IMR-90 (cell line): Measurements from ENCODE around the gene FBXL16. TPM values are rescaled to one million over a fixed set of nuclear protein-coding genes. Genes with fewer than 3 reads are reported as not detected.

ENCODE experiments used
- ATAC-seq: fragments of 200-7000 bp; cut with Tn5 transposase; 2 replicates; pipeline ENCODE4 v1.9.1; 2020; ENCODE audit warnings: low read depth, mild to moderate bottlenecking, moderate library complexity
- BruUV-seq: library from RNA; stranded (reverse); fragments of 400-500 nt; replicated peaks from 2 replicates; lab custom pipeline; 2021; lab: Mats Ljungman, UMichigan
- CTCF ChIA-PET: fragments of 300-600 bp; formaldehyde crosslinking; extraction: SDS; loops from one replicate; lab custom pipeline; 2021; ENCODE audit warnings: antibody characterized with exemption; lab: Yijun Ruan, JAX
- POLR2A ChIA-PET: fragments of 300-600 bp; sonication (Branson Sonifier 250); formaldehyde crosslinking; loops from one replicate; lab custom pipeline; 2022; ENCODE audit warnings: antibody characterized with exemption; ENCODE audit not compliant: unreplicated experiment; lab: Charles Lee
- DNase-seq: peaks from one replicate; pipeline ENCODE4 v3.0.0; 2013
- H2AFZ ChIP-seq: replicated peaks from 2 replicates; pipeline ENCODE3; 2013; ENCODE audit warnings: low read length, mild to moderate bottlenecking; ENCODE audit not compliant: poor library complexity
- H2AK5ac ChIP-seq: 2 replicates; pipeline ENCODE4 v1.6.1; 2013; ENCODE audit warnings: low read depth, low read length, inconsistent platforms
- H2AK9ac ChIP-seq: replicated peaks from 2 replicates; pipeline ENCODE3; 2013; ENCODE audit warnings: mild to moderate bottlenecking, low read depth, low read length, moderate library complexity; ENCODE audit not compliant: poor library complexity
- H2BK120ac ChIP-seq: 2 replicates; pipeline ENCODE4 v1.6.1; 2013; ENCODE audit warnings: low read depth, low read length, inconsistent platforms
- H2BK15ac ChIP-seq: 3 replicates; pipeline ENCODE4 v1.6.1; 2013; ENCODE audit warnings: low read depth, low read length, inconsistent platforms
- H2BK20ac ChIP-seq: 2 replicates; pipeline ENCODE4 v1.6.1; 2013; ENCODE audit warnings: low read depth, mild to moderate bottlenecking, inconsistent platforms, low read length, moderate library complexity
- H2BK5ac ChIP-seq: 2 replicates; pipeline ENCODE4 v1.6.1; 2013; ENCODE audit warnings: mild to moderate bottlenecking, low read depth, low read length, inconsistent platforms; ENCODE audit not compliant: poor library complexity, severe bottlenecking
- H3K14ac ChIP-seq: replicated peaks from 2 replicates; pipeline ENCODE4 v1.6.1; 2013; ENCODE audit warnings: low read depth, low read length, inconsistent platforms
- H3K18ac ChIP-seq: 2 replicates; pipeline ENCODE4 v1.6.1; 2013; ENCODE audit warnings: low read depth, low read length, control low read depth
- H3K23ac ChIP-seq: 2 replicates; pipeline ENCODE4 v1.6.1; 2013; ENCODE audit warnings: low read depth, low read length, inconsistent platforms
- H3K27ac ChIP-seq: 2 replicates; pipeline ENCODE4 v1.5.1; 2013; ENCODE audit warnings: mild to moderate bottlenecking, control low read depth, low read length; ENCODE audit not compliant: insufficient read depth
- H3K27me3 ChIP-seq: 2 replicates; pipeline ENCODE4 v1.6.1; 2013; ENCODE audit warnings: low read length; ENCODE audit not compliant: control insufficient read depth, insufficient read depth
- H3K36me3 ChIP-seq: 2 replicates; pipeline ENCODE4 v1.6.1; 2013; ENCODE audit warnings: low read length, mixed read lengths; ENCODE audit not compliant: control insufficient read depth, insufficient read depth
- H3K4ac ChIP-seq: 2 replicates; pipeline ENCODE4 v1.6.1; 2013; ENCODE audit warnings: low read depth, low read length, inconsistent platforms
- H3K4me1 ChIP-seq: 2 replicates; pipeline ENCODE4 v1.6.1; 2013; ENCODE audit warnings: low read length, mixed read lengths; ENCODE audit not compliant: control insufficient read depth, insufficient read depth
- H3K4me2 ChIP-seq: 2 replicates; pipeline ENCODE4 v1.6.1; 2013; ENCODE audit warnings: low read depth, mild to moderate bottlenecking, control low read depth, low read length, moderate library complexity
- H3K4me3 ChIP-seq: 2 replicates; pipeline ENCODE4 v1.5.1; 2013; ENCODE audit warnings: low read depth, mild to moderate bottlenecking, control low read depth, low read length, moderate library complexity; ENCODE audit not compliant: insufficient read depth
- H3K56ac ChIP-seq: 2 replicates; pipeline ENCODE4 v1.6.1; 2013; ENCODE audit warnings: low read length, inconsistent platforms; ENCODE audit not compliant: insufficient read depth; ENCODE audit errors: extremely low read depth
- H3K79me1 ChIP-seq, 2 experiments: 2 replicates each; pipeline ENCODE4 v1.6.1; 2013; ENCODE audit warnings: low read length in 2 of 2, inconsistent platforms in 1 of 2, low read depth in 1 of 2
- H3K9ac ChIP-seq: 2 replicates; pipeline ENCODE4 v1.6.1; 2013; ENCODE audit warnings: low read depth, low read length, control low read depth
- H3K9me1 ChIP-seq: 2 replicates; pipeline ENCODE4 v1.6.1; 2013; ENCODE audit warnings: low read length, inconsistent platforms; ENCODE audit not compliant: insufficient read depth
- H3K9me3 ChIP-seq: 2 replicates; pipeline ENCODE4 v1.6.1; 2013; ENCODE audit warnings: low read length; ENCODE audit not compliant: control insufficient read depth, insufficient read depth
- H4K20me1 ChIP-seq: 2 replicates; pipeline ENCODE4 v1.6.1; 2013; ENCODE audit warnings: low read length, inconsistent platforms; ENCODE audit not compliant: insufficient read depth
- H4K5ac ChIP-seq: 2 replicates; pipeline ENCODE4 v1.6.1; 2013; ENCODE audit warnings: mild to moderate bottlenecking, low read depth, low read length, control low read depth
- H4K8ac ChIP-seq, 2 experiments: 2 replicates each; pipeline ENCODE4 v1.6.1; 2013; ENCODE audit warnings: low read depth in 2 of 2, low read length in 2 of 2, control low read depth in 1 of 2, inconsistent platforms in 1 of 2
- H4K91ac ChIP-seq: 2 replicates; pipeline ENCODE4 v1.6.1; 2013; ENCODE audit warnings: low read depth, low read length, inconsistent platforms; ENCODE audit not compliant: insufficient read depth
- CEBPB ChIP-seq: IDR thresholded peaks from 2 replicates; pipeline ENCODE4 v1.6.1; 2012; ENCODE audit warnings: low read depth, low read length, improper control_type of control experiment
- MAFK ChIP-seq: IDR thresholded peaks from 2 replicates; pipeline ENCODE4 v1.6.1; 2012; ENCODE audit warnings: low read depth, low read length, improper control_type of control experiment
- NFE2L2 ChIP-seq: fragments of 150-350 bp; IDR thresholded peaks from 2 replicates; pipeline ENCODE4 v1.6.1; 2016; ENCODE audit warnings: low read depth, mild to moderate bottlenecking, low read length
- POLR2A ChIP-seq: IDR thresholded peaks from 2 replicates; pipeline ENCODE4 v1.6.1; 2012; ENCODE audit warnings: mild to moderate bottlenecking, low read depth, low read length
- RAD21 ChIP-seq: IDR thresholded peaks from 2 replicates; pipeline ENCODE4 v1.6.1; 2012; ENCODE audit warnings: low read length, improper control_type of control experiment
- RCOR1 ChIP-seq: IDR thresholded peaks from 2 replicates; pipeline ENCODE4 v1.6.1; 2012; ENCODE audit warnings: mild to moderate bottlenecking, low read length, improper control_type of control experiment; ENCODE audit not compliant: insufficient replicate concordance
- RFX5 ChIP-seq: IDR thresholded peaks from 2 replicates; pipeline ENCODE4 v1.8.0; 2012; ENCODE audit warnings: low read depth, mild to moderate bottlenecking, low read length, moderate library complexity
- WGBS, 2 experiments: methylation state at CpG; one replicate each; pipeline versions ENCODE4 v1.1.5 to v1.1.7; 2013; ENCODE audit warnings: missing lambda C conversion rate in 2 of 2; ENCODE audit not compliant: insufficient read length in 1 of 2; ENCODE audit errors: extremely low coverage in 2 of 2; 5-methylcytosine and 5-hydroxymethylcytosine counted together
- dilution Hi-C: fragments of 300-500 bp; cut with HindIII; formaldehyde crosslinking; loops from one replicate; pipeline ENCODE4 v1.14.3; 2018; ENCODE audit warnings: low sequenced_read_pairs; ENCODE audit not compliant: unreplicated experiment
- in situ Hi-C: fragments of 300-500 bp; cut with MboI; formaldehyde crosslinking; loops from 3 replicates; pipeline ENCODE4 v1.14.3; 2019; ENCODE audit warnings: low sequenced_read_pairs, inconsistent platforms, mixed read lengths
- intact Hi-C: fragments of 100-400 bp; cut with micrococcal nuclease; formaldehyde crosslinking; loops from 2 replicates; pipeline ENCODE4 v1.10.0; 2022
- polyA plus RNA-seq, 3 experiments: library from polyadenylated mRNA; depleted of rRNA; stranded (reverse); fragments of >200 nt; gene quantifications; 2 replicates each; pipeline ENCODE4 v1.2.3, GENCODE V29; 2012; ENCODE audit warnings: low replicate concordance in 1 of 3
- total RNA-seq: library from RNA; depleted of rRNA; stranded (reverse); fragments of >200 nt; gene quantifications from 2 replicates; pipeline ENCODE4 v1.2.3, GENCODE V29; 2012
- TF ChIP-seq, protein P1 (sequence below): fragments of 150-350 bp; IDR thresholded peaks from 2 replicates; pipeline ENCODE4 v1.6.1; 2016; ENCODE audit warnings: low read depth, mild to moderate bottlenecking, low read length, moderate library complexity, borderline replicate concordance
- TF ChIP-seq, protein P2 (sequence below): fragments of 150-350 bp; IDR thresholded peaks from 2 replicates; pipeline ENCODE4 v1.6.1; 2017; ENCODE audit warnings: mild to moderate bottlenecking, antibody characterized with exemption, low read length, low read depth
- TF ChIP-seq, protein P3 (sequence below): conservative IDR thresholded peaks from 2 replicates; pipeline ENCODE4 v1.5.1; 2012; ENCODE audit warnings: mild to moderate bottlenecking, low read depth, low read length, improper control_type of control experiment

FBXL16 gene
- total and polyA plus RNA-seq, 2 of the 4 experiments (the other 2 are of a cell fraction): 0.18 to 2.2 TPM

DNA sequence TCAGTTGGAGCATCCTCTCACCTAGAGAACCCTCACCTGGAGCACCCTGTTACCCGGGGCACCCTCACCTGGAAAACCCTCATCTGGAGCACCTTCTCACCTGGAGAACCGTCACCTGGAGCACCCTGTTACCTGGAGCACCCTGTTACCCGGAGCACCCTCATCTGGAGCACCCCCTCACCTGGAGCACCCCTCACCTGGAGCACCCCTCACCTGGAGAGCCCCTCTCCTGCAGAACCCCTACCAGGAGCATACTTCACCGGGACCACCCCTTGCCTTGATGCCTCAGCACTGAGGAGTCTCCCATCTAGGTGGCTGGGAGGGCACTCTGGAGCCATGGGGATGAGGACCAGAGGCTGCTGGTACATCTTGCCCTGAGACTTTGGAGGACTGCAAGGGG lies 3.4 kb upstream of the FBXL16 start (continued):
- TF ChIP-seq, protein P1, sequence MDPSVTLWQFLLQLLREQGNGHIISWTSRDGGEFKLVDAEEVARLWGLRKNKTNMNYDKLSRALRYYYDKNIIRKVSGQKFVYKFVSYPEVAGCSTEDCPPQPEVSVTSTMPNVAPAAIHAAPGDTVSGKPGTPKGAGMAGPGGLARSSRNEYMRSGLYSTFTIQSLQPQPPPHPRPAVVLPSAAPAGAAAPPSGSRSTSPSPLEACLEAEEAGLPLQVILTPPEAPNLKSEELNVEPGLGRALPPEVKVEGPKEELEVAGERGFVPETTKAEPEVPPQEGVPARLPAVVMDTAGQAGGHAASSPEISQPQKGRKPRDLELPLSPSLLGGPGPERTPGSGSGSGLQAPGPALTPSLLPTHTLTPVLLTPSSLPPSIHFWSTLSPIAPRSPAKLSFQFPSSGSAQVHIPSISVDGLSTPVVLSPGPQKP: no peak
- no peak for TF ChIP-seq NFE2L2

DNA sequence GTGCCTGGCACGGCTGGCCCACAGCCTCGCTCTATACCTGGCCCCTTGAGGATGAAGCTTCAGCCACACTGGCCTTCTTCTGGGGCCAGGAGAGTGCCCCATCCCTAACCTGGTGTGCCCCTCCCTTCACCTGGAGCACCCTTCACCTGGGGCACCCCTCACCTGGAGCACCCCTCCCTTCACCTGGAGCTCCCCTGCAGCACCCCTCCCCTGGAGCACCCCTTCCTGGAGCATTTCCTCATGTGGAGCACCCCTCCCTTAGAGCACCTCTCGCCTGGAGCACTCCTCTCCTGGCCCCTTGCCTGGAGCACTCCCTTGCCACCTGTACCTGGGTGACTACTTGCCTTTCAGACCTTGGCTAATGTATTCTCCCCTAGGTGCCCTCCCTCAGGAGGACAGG lies 2.4 kb upstream of the FBXL16 start:
- POLR2A ChIA-PET: no interaction called here
- TF ChIP-seq RFX5: no peak
- TF ChIP-seq, protein P2, sequence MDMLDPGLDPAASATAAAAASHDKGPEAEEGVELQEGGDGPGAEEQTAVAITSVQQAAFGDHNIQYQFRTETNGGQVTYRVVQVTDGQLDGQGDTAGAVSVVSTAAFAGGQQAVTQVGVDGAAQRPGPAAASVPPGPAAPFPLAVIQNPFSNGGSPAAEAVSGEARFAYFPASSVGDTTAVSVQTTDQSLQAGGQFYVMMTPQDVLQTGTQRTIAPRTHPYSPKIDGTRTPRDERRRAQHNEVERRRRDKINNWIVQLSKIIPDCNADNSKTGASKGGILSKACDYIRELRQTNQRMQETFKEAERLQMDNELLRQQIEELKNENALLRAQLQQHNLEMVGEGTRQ: no peak
- no peak for TF ChIP-seq CEBPB
- no peak for TF ChIP-seq RAD21
- TF ChIP-seq RCOR1: no peak
- TF ChIP-seq POLR2A: no peak
- TF ChIP-seq, protein P3, sequence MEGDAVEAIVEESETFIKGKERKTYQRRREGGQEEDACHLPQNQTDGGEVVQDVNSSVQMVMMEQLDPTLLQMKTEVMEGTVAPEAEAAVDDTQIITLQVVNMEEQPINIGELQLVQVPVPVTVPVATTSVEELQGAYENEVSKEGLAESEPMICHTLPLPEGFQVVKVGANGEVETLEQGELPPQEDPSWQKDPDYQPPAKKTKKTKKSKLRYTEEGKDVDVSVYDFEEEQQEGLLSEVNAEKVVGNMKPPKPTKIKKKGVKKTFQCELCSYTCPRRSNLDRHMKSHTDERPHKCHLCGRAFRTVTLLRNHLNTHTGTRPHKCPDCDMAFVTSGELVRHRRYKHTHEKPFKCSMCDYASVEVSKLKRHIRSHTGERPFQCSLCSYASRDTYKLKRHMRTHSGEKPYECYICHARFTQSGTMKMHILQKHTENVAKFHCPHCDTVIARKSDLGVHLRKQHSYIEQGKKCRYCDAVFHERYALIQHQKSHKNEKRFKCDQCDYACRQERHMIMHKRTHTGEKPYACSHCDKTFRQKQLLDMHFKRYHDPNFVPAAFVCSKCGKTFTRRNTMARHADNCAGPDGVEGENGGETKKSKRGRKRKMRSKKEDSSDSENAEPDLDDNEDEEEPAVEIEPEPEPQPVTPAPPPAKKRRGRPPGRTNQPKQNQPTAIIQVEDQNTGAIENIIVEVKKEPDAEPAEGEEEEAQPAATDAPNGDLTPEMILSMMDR: no peak
- TF ChIP-seq, protein P1: no peak
- TF ChIP-seq MAFK: no peak
- H3K27me3 ChIP-seq: peaks cover 43% of the 10 kb centered on the region

More for the DNA sequence above, 2.4 kb upstream of the FBXL16 start:
- no peaks in the 10 kb centered on the region for H3K36me3 ChIP-seq
- no TSS peak for BruUV-seq
- H2AFZ ChIP-seq: no peak overlapping the region
- peaks cover 5% of the 10 kb centered on the region; the same call in 1 of the 2 replicates for H3K4me1 ChIP-seq
- H3K9me1 ChIP-seq: no peaks in the 10 kb centered on the region
- H3K14ac ChIP-seq: no peak overlapping the region
- in situ Hi-C loops: loop anchor here (25.0 kb wide), 1 partner anchor 354 kb away; the partner anchor contains the start of gene SSTR5
- no peak overlapping the region for H4K5ac ChIP-seq
- no peak overlapping the region for H2BK5ac ChIP-seq
- no peak overlapping the region for H3K27ac ChIP-seq
- H3K4me2 ChIP-seq: no peak overlapping the region
- intact Hi-C loops: no loop called here
- no peak overlapping the region for H2BK20ac ChIP-seq
- no peak overlapping the region for H3K56ac ChIP-seq
- H3K9ac ChIP-seq: no peak overlapping the region
- H2AK9ac ChIP-seq: no peak overlapping the region
- no peak overlapping the region for H3K18ac ChIP-seq
- H3K4ac ChIP-seq: no peak overlapping the region
- no peak overlapping the region for H4K91ac ChIP-seq
- WGBS, 2 experiments: 70% methylated on average over 2 of the region's 3 CpGs; no CpG with 5 or more reads in 1 of the 2 experiments
- no peaks in the 10 kb centered on the region for H3K79me1 ChIP-seq
- dilution Hi-C loops: no loop called here
- no peak overlapping the region for H3K23ac ChIP-seq
- H2AK5ac ChIP-seq: no peak overlapping the region
- no peak overlapping the region for H2BK15ac ChIP-seq
- H2BK120ac ChIP-seq: no peak overlapping the region
- peaks cover 14% of the 10 kb centered on the region; the same call in 1 of the 2 replicates for H4K20me1 ChIP-seq
- CTCF ChIA-PET: no interaction called here
- H3K4me3 ChIP-seq: no peak overlapping the region
- ATAC-seq: no peak
- DNase-seq: no peak
- H4K8ac ChIP-seq: no peak overlapping the region
- H3K9me3 ChIP-seq: no peaks in the 10 kb centered on the region
